HG02798 (cell line): Measurements from ENCODE around the gene GDF3.
"Not testable (repeated sequence)": the region's sequence is repeated elsewhere in the genome, so short reads cannot be mapped to it uniquely, and the experiment has no call there.

ENCODE experiments used
- ATAC-seq: cut with Tn5 transposase; IDR thresholded peaks from one replicate; pipeline ENCODE4 v1.9.1; 2021; ENCODE audit warnings: mild to moderate bottlenecking; ENCODE audit not compliant: unreplicated experiment, poor library complexity

Gene GDF3

GRCh38 chr12:7695566-7696197 lies at the start of gene GDF3:
Gene GDF3 (minus strand): TSS chr12:7695775. CDS start chr12:7695728, 47 bp downstream.
- ATAC-seq = no peak

DNA sequence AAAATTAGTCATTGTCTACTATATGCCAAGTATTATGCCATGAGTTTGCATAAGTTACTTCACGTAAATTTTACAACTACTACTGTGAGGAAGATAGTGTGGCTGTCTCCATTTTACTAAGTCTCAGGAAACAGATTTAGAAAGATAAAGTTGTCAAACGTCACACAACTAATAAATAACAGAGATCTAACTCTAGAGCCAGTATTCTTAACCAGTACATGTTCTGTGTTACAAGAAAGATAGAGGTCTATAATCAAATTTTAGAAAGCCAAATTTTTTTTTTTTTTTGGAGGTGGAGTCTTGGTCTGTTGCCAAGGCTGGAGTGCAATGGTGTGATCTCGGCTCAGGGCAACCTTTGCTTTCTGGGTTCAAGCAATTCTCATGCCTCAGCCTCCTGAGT lies 37.4 kb upstream of the GDF3 start:
- ATAC-seq = no peak

DNA sequence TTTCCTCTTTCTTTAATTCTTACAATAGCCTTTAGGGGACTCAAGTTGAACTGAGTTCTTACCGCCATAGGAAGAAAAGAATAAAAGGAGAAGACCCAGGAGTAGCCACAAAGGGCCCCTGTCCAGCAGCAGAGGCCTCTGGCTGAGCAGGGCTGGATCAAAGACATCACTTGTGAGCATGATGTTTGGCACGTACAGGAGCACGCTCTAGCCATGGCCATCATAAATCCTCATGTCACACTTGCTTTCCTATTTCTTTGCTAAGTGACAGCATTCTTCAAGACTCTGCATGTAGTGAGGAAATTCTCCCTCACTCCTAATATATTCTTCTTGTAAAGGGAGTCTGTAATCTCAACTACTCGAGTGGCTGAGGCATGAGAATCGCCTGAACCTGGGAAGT lies 35.9 kb upstream of the GDF3 start:
- ATAC-seq = no peak

GRCh38 chr12:7730984-7731383 lies 35.4 kb upstream of the GDF3 start:
- not testable (repeated sequence) for ATAC-seq

DNA sequence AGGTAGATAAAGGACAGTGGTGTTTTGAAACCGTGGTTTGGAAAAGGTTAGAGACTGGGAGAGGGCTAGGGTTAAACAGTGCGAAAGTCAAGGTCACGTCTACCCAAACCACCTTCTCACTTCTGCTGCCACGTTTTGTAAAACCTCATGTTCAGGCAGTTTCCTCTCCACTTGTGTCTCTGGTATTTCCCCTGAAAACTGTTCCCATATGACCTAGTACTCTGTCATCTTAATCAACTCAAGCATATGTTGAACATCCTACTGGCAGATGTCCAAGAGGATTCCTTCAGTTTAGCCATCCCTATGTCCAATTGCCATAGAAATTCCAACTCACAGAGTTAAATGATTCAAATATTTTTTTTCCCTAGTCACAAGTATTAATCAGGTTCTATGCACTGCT lies 34.2 kb upstream of the GDF3 start:
- no peak for ATAC-seq

DNA sequence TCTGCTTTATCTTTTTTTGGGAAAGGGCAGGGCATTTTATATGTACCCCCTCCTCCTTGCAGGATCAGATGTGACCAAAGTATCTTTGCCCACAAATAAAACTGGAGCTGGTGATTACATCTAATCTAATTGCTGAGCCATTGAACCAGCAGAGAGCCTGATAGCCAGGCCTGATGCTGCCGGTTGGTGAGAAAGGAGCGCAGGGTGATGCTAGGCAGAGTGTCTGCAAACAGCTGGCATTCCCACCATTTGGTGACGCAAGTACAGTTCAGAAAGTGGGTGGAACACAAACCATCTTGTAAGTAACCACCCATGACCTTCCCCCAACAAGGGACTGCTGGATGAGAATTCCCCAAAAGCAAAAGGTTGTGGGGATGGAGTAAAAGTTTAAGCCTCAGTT lies 28.4 kb upstream of the GDF3 start:
- ATAC-seq = no peak

- no peak for ATAC-seq
These were observed 24.6 kb upstream of the GDF3 start for GRCh38 chr12:7719946-7720730.

GRCh38 chr12:7716381-7716780 lies 20.8 kb upstream of the GDF3 start:
- no peak for ATAC-seq

GRCh38 chr12:7712841-7713442 lies 17.4 kb upstream of the GDF3 start:
- no peak for ATAC-seq

DNA sequence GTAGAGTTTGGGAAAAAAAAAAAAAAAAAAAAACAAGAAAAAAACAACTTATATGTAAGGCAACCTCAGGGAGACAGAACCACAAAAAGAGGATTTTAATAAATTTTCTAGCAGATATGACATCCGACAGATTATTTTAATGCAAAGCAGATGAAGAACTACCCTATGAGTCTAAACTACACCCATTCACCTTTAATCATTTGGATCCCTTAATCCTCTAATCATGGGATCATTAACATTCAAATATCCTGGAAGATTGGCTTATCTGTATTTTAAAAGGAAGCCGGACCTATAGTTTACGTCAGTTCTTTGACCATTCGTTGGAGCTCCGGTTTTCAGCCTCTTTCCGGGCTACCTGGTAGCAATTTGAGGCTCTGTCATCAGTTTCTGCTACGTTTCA lies 15.6 kb upstream of the GDF3 start, which contains the start of gene DPPA3:
DPPA3 (plus strand) TSS at position 301 of the 400 bp plus-strand sequence. CDS start 138 bp downstream, outside the sequence.
- no peak for ATAC-seq

DNA sequence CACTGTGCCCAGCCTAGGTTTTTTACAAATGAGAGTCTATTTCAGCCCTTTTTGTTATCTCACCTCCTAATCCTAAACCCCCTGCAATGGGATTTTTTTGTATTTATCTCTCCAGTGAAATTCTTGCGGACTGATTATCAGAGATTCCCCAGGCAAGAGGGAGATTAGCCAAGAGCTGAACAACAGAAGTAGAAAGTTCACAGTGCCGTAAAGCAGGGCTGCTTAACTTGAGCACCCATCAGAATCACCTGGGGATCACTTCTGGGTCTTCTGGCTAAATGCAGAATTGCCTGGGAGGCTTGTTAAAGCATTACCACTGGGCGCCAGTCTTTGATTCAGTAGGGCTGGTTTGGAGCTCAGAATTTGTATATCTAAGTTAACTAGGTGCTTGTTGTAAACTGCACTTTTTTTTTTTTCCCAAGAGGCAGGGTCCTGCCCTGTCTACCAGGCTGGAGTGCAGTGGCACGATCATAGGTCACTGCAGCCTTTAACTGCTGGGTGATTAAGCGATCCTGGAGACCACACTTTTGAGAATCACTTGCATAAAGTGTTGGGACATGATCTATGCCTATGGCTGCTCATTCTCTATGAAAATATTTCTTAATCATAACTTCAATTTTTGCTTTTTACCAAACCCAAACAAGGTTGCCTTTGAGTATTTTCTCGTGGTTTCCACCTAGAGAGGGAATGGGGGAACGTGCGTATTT lies 14.5 kb upstream of the GDF3 start:
- no peak for ATAC-seq

GRCh38 chr12:7705846-7706245 lies 10.3 kb upstream of the GDF3 start:
- ATAC-seq = no peak

DNA sequence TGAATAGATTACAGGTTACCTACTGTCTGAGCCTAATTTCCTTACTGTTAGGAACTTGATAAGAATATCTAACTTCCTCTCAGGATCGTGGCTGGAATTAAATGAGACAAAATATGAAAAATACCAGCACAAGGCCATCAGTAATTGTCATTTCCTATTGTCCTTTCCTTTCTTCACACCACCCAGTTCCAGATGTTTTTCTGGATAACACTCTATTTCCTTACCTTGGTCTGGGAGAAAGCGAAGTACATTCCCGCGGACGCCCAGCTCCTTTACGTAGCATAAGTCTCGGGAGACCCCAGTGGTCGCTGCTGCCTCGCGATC lies 376 bp downstream of the GDF3 start:
- no peak for ATAC-seq

- no peak for ATAC-seq
These were observed 879 bp downstream of the GDF3 start for GRCh38 chr12:7694556-7695236.

GRCh38 chr12:7693793-7694192 lies 1.8 kb downstream of the GDF3 start:
- no peak for ATAC-seq

- ATAC-seq = no peak
These were observed 14.0 kb downstream of the GDF3 start for GRCh38 chr12:7681535-7681934.

DNA sequence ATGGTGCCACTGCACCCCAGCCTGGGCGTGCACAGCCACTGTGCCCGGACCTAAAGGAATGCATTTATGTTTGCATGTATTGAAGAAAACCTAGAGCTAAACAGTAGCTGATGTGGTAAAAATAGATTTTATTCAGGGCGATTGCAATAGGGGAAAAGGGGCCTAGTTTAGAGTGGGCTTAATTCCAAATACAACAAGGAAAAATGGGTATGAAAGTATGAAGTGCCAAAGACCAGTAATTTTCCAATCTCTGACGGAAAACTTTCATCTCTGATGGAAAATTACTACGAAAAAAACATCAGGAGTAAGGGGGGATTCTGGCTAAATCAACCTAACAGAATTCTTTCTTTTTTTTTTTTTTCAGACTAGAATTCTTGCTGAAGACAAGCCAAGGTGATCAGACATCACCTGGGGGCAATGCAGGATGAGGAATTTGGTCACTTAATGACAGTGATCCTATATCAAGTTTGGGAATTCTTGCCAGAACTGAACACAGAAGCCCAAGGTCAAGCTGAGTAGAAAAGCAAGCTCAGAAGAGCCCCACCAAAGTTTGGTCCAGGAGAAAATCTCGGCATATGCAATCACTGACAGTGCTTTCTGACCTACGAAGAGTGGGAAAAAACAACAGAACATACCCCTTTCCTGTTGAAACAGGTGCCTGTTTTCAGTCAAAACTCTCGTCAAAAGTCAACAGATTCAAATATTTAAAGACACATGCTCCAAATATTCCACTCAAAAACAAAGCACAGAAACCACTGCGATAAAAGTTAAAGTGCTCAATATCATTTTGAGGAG lies 16.1 kb downstream of the GDF3 start:
- no peak for ATAC-seq

DNA sequence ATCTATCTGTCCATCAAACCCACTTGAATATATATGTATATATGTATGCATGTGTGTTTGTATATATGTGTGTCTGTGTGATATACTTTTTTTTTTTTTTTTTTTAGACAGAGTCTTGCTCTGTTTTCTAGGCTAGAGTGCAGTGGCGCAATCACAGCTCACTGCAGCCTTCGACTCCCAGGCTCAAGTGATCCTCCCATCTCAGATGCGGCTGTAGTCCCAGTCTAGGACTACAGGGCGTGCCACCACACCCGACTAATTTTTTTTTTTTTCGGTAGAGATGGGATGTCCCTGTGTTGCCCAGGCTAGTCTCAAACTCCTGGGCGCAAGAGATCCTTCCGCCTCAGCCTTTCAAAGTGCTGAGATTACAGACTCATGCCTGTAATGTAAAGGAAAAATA lies 16.8 kb downstream of the GDF3 start:
- no peak for ATAC-seq

DNA sequence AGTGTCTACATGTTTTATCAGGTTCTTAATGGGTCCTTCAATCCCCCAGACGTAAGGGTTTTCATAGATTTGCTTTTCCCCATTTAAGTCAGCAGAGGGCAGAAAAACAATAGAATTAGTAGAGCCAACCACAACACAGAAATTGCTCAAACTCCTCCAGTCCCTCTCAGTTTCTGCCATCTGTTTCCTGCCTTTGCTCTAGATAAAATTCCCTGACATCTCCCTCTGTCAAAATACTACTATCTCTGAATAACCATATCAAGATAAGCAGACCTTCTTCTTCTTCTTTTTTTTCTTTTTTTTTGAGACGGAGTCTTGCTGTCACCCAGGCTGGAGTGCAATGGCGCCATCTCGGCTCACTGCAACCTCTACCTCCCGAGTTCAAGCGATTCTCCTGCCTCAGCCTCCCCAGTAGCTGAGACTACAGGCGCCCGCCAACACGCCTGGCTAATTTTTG lies 18.1 kb downstream of the GDF3 start:
- ATAC-seq = not testable (repeated sequence)

DNA sequence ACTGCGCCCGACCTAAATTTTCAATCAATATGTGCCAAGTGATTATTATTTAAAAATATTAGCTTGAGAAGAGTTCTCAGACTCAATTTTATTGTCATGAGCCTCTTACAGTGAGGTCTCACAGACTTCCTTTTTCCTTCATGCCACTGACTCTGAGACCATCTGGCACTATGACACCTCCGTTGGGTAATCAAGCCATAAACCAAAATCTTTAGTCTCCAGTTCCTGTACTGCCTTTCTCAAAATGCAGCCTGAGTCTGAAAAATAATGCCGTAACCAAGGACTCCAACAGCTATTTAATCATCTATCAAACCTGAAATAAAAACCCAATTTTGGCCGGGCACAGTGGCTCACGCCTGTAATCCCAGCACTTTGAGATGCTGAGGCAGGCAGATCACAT lies 20.1 kb downstream of the GDF3 start:
- not testable (repeated sequence) for ATAC-seq
